ENCODE data around the gene CSF1R.

CSF1R gene

DNA sequence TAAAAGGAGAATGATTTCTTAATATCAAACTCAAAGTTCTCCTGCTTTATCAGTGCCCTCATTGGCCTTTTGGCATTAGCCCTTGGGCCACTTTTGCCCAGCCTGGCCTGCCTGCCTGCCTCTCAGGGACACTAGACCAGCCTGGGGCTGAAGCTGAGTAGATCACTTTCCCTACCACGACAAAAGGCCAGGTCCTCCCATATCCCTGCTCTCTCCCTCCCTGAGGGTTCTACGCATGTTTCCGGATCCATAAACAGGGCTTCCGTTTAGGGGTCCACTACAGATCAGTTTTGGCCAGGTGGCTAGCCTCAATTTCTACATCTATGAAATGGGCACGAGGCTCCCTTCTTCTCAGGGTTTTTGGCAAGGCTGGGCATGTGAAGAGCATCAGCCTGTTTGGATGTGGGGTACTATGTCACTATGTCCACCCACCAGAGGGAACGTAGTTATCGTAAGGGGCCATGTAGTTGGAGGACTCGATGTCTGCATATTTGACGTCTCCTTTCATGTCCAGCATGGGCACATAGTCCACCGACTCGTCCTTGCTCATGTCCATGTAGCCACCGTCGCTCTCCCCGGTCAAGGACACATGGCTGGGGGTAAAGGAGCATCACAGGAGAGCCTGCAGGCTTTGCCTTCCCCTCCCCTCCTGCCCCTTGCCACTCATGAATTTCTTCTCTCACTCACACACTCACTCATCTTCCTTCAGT is 35.2 kb upstream of the CSF1R start:
- Histone ChIP-seq H3K27ac (ENCODE audit: low read depth in 2 of 2, low read length in 2 of 2) (peak overlapping the region; percentile 47 to 49), H3K9me3 (ENCODE audit: control insufficient read depth in 2 of 2, low read length in 2 of 2) (no peaks in the 10 kb centered on the region), H3K9ac (ENCODE audit: low read depth in 1 of 2, low read length in 2 of 2) (no peak overlapping the region), H3K4me3 (ENCODE audit: low read length in 2 of 2) (no peak overlapping the region), H3K36me3 (ENCODE audit: control insufficient read depth in 2 of 2, insufficient read depth in 2 of 2, low read length in 2 of 2) (peaks cover 0 to 11% of the 10 kb centered on the region in 2 donors), H3K4me1 (ENCODE audit: control insufficient read depth in 2 of 2, insufficient read depth in 2 of 2, low read length in 2 of 2) (peaks cover 11 to 12% of the 10 kb centered on the region in 2 donors), H3K27me3 (ENCODE audit: control insufficient read depth in 2 of 2, insufficient read depth in 2 of 2, low read length in 2 of 2) (no peaks in the 10 kb centered on the region)

DNA sequence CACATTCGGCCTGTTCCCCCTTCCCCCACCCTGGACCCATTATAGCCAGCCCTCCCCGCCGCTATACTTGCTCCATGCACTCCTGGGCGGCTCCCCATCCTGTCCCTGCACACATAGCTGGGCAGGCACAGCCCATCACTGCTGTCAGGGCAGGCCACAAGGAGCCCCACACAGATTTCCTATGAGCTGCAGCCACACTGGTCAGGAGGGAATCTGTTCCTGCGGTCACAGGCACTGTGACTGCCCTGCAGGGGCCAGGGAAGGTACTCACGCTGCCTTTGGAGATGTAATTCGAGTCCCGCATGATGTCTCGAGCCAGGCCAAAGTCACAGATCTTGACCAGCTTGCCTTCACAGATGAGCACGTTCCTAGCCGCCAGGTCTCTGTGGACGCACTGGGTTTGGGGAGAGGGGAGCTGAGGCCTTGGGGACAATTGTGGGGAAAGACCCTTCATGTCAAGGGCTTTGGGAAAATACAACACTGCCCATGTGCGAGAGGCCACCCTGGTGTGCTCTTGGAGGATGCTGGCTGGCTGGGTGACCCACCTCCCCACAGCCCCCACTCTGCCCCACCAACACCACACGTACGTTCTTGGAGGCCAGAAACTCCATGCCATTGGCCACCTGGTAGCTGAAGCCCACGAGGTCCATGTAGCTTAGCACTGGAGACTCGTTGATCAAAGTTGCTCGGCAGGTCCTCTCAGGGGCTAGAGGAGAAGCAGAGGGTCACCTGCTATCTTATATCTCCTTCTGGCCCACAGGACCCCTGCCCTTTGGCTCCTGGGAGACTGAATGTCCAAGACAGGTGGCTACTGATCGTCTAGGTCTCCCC is 34.5 kb upstream of the CSF1R start:
- Histone ChIP-seq H3K9me3 (ENCODE audit: control insufficient read depth in 2 of 2, low read length in 2 of 2) (no peaks in the 10 kb centered on the region), H3K4me1 (ENCODE audit: control insufficient read depth in 2 of 2, insufficient read depth in 2 of 2, low read length in 2 of 2) (peaks cover 11 to 12% of the 10 kb centered on the region in 2 donors), H3K27me3 (ENCODE audit: control insufficient read depth in 2 of 2, insufficient read depth in 2 of 2, low read length in 2 of 2) (no peaks in the 10 kb centered on the region), H3K27ac (ENCODE audit: low read depth in 2 of 2, low read length in 2 of 2) (no peak overlapping the region), H3K9ac (ENCODE audit: low read depth in 1 of 2, low read length in 2 of 2) (no peak overlapping the region), H3K36me3 (ENCODE audit: control insufficient read depth in 2 of 2, insufficient read depth in 2 of 2, low read length in 2 of 2) (peaks cover 0 to 11% of the 10 kb centered on the region in 2 donors), H3K4me3 (ENCODE audit: low read length in 2 of 2) (no peak overlapping the region)

DNA sequence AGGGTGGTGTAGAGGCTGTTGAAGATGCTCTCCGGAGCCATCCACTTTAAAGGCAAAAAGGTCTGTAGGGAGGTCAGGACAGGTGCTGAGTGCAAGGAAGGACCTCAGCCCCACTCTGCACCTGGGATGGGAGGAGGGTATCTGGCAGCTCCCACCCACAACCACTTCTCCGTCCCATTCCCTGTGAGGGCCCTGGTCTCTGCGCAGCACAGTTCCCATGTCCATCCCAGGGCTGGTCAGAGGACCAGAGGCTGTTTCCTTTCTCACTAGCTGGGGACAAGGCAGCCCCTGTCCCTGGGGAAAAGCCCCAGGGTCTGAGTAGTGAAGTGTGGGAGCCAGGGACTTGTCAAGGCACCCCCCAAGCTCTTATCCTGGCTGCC is 33.7 kb upstream of the CSF1R start:
- H3K27ac ChIP-seq (ENCODE audit: low read depth in 2 of 2, low read length in 2 of 2): no peak overlapping the region
- peaks cover 11 to 12% of the 10 kb centered on the region in 2 donors for H3K4me1 ChIP-seq (ENCODE audit: control insufficient read depth in 2 of 2, insufficient read depth in 2 of 2, low read length in 2 of 2)
- no peak overlapping the region for H3K4me3 ChIP-seq (ENCODE audit: low read length in 2 of 2)
- H3K27me3 ChIP-seq (ENCODE audit: control insufficient read depth in 2 of 2, insufficient read depth in 2 of 2, low read length in 2 of 2): no peaks in the 10 kb centered on the region
- no peaks in the 10 kb centered on the region for H3K9me3 ChIP-seq (ENCODE audit: control insufficient read depth in 2 of 2, low read length in 2 of 2)
- H3K9ac ChIP-seq (ENCODE audit: low read depth in 1 of 2, low read length in 2 of 2): no peak overlapping the region
- H3K36me3 ChIP-seq (ENCODE audit: control insufficient read depth in 2 of 2, insufficient read depth in 2 of 2, low read length in 2 of 2): peaks cover 0 to 11% of the 10 kb centered on the region in 2 donors

GRCh38 chr5:150119421-150120061 is 33.2 kb upstream of the CSF1R start:
- Histone ChIP-seq H3K9ac (ENCODE audit: low read depth in 1 of 2, low read length in 2 of 2) (no peak overlapping the region), H3K4me1 (ENCODE audit: control insufficient read depth in 2 of 2, insufficient read depth in 2 of 2, low read length in 2 of 2) (peaks cover 11 to 12% of the 10 kb centered on the region in 2 donors), H3K27ac (ENCODE audit: low read depth in 2 of 2, low read length in 2 of 2) (no peak overlapping the region), H3K9me3 (ENCODE audit: control insufficient read depth in 2 of 2, low read length in 2 of 2) (no peaks in the 10 kb centered on the region), H3K36me3 (ENCODE audit: control insufficient read depth in 2 of 2, insufficient read depth in 2 of 2, low read length in 2 of 2) (peaks cover 0 to 11% of the 10 kb centered on the region in 2 donors), H3K4me3 (ENCODE audit: low read length in 2 of 2) (no peak overlapping the region), H3K27me3 (ENCODE audit: control insufficient read depth in 2 of 2, insufficient read depth in 2 of 2, low read length in 2 of 2) (no peaks in the 10 kb centered on the region)

DNA sequence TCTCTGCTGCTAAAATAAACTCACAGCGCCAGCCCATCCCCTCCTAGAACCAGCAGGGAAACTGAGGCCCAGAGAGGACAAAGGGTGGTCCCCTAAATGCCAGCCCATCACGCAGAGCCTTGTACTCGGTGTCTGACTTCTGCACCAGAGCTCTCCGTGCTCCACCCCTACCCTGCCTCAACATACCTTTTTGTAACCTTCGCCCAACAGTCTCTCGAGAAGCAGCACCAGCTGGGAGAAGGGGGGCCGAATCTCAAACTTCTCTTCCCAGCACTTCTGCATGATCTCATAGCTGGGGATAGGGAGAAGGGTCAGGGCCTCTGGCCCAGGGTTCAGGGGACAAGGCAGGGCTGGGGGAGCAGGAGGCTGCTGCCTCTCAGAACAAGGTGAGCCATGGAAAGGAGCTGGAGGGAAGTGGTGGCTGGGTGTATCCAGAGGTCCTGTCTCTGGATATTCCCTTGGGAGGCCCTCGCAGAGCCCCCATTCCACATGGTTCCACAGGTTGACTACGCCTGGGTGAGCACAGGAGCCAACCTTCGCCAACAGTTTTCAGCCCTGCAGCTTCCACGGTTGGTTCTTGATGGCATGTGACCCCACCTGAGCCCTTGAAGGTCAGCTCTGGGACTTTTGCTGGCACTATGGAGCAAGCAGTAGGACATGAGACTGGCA is 32.3 kb upstream of the CSF1R start:
- Histone ChIP-seq H3K4me1 (ENCODE audit: control insufficient read depth in 2 of 2, insufficient read depth in 2 of 2, low read length in 2 of 2) (peaks cover 11 to 12% of the 10 kb centered on the region in 2 donors), H3K9me3 (ENCODE audit: control insufficient read depth in 2 of 2, low read length in 2 of 2) (no peaks in the 10 kb centered on the region), H3K9ac (ENCODE audit: low read depth in 1 of 2, low read length in 2 of 2) (no peak overlapping the region), H3K4me3 (ENCODE audit: low read length in 2 of 2) (no peak overlapping the region), H3K27ac (ENCODE audit: low read depth in 2 of 2, low read length in 2 of 2) (no peak overlapping the region), H3K27me3 (ENCODE audit: control insufficient read depth in 2 of 2, insufficient read depth in 2 of 2, low read length in 2 of 2) (no peaks in the 10 kb centered on the region), H3K36me3 (ENCODE audit: control insufficient read depth in 2 of 2, insufficient read depth in 2 of 2, low read length in 2 of 2) (peaks cover 0 to 11% of the 10 kb centered on the region in 2 donors)

DNA sequence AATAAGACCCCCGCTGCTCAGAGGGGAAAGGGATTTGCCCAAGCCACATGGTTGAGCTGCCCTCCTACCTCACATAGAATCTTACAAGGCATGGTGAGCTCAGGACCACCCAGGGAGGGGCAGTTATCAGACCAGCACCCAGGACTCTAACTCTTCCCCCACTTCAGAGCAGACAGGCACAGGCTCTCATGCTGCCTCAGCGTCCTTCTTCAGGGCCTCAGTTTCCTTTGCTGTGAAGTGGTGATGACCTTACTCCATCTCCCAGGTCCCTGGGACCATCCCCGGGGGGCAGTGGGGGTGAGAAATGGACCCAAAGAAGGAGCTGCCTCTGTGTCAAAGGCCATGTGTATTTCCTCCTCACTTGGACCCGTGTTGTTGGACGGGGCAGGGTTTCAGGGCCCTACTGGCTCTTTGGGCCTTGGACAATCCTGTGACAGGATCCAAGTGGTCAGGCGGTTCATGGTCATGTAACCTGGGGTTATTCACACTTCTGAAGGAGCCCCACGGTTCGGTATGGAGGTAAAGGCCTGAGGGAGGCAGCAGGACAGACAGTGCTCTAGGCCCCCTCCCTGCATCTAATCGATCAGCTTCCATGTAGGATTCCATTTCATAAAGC is 31.7 kb upstream of the CSF1R start:
- H3K9me3 ChIP-seq (ENCODE audit: control insufficient read depth in 2 of 2, low read length in 2 of 2): no peaks in the 10 kb centered on the region
- H3K4me1 ChIP-seq (ENCODE audit: control insufficient read depth in 2 of 2, insufficient read depth in 2 of 2, low read length in 2 of 2): peaks cover 12 to 13% of the 10 kb centered on the region in 2 donors
- no peak overlapping the region for H3K4me3 ChIP-seq (ENCODE audit: low read length in 2 of 2)
- H3K9ac ChIP-seq (ENCODE audit: low read depth in 1 of 2, low read length in 2 of 2): no peak overlapping the region
- H3K27me3 ChIP-seq (ENCODE audit: control insufficient read depth in 2 of 2, insufficient read depth in 2 of 2, low read length in 2 of 2): no peaks in the 10 kb centered on the region
- peaks cover 0 to 10% of the 10 kb centered on the region in 2 donors for H3K36me3 ChIP-seq (ENCODE audit: control insufficient read depth in 2 of 2, insufficient read depth in 2 of 2, low read length in 2 of 2)
- no peak overlapping the region for H3K27ac ChIP-seq (ENCODE audit: low read depth in 2 of 2, low read length in 2 of 2)

GRCh38 chr5:150116667-150117400 is 30.5 kb upstream of the CSF1R start:
- Histone ChIP-seq H3K4me1 (ENCODE audit: control insufficient read depth in 2 of 2, insufficient read depth in 2 of 2, low read length in 2 of 2) (peaks cover 4 to 7% of the 10 kb centered on the region in 2 donors), H3K27me3 (ENCODE audit: control insufficient read depth in 2 of 2, insufficient read depth in 2 of 2, low read length in 2 of 2) (no peaks in the 10 kb centered on the region), H3K36me3 (ENCODE audit: control insufficient read depth in 2 of 2, insufficient read depth in 2 of 2, low read length in 2 of 2) (peaks cover 0 to 9% of the 10 kb centered on the region in 2 donors), H3K9me3 (ENCODE audit: control insufficient read depth in 2 of 2, low read length in 2 of 2) (no peaks in the 10 kb centered on the region), H3K9ac (ENCODE audit: low read depth in 1 of 2, low read length in 2 of 2) (no peak overlapping the region), H3K4me3 (ENCODE audit: low read length in 2 of 2) (no peak overlapping the region), H3K27ac (ENCODE audit: low read depth in 2 of 2, low read length in 2 of 2) (no peak overlapping the region)

DNA sequence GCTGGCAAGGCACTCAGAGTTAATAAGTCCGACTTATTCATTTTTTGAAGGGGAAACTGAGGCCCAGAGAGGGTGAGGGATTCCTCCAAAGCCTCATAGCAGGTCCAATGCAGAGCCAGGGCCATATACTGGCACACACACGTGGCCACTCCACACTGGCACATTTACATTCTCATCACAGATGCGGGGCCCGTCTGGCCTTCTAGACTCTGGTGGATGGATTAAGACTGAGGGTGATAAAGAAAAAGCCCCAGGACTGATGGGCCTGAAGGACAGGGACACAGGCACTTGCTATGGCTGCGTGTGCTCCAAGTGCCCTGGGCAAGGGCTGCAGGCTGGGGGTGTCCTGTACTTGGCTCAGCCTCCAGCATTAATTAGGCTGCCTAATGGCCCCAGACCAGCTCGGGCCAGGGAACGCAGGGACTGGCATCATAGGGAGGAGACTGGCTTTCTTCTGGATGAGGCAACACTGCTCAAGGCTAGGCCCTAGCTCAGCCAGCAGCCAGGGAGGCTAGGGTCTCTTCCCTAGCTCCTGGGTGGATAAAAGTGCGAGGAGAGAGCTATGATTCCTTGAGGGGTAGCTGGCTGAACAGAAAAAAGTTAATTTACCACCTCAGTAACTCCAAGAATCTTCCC is 28.5 kb upstream of the CSF1R start:
- H3K36me3 ChIP-seq (ENCODE audit: control insufficient read depth in 2 of 2, insufficient read depth in 2 of 2, low read length in 2 of 2): peaks cover 0 to 3% of the 10 kb centered on the region in 2 donors

More for the DNA sequence above, 28.5 kb upstream of the CSF1R start:
- H3K27ac ChIP-seq (ENCODE audit: low read depth in 2 of 2, low read length in 2 of 2): no peak overlapping the region
- H3K4me1 ChIP-seq (ENCODE audit: control insufficient read depth in 2 of 2, insufficient read depth in 2 of 2, low read length in 2 of 2): peaks cover 0 to 3% of the 10 kb centered on the region in 2 donors
- H3K4me3 ChIP-seq (ENCODE audit: low read length in 2 of 2): no peak overlapping the region
- H3K27me3 ChIP-seq (ENCODE audit: control insufficient read depth in 2 of 2, insufficient read depth in 2 of 2, low read length in 2 of 2): no peaks in the 10 kb centered on the region
- H3K9me3 ChIP-seq (ENCODE audit: control insufficient read depth in 2 of 2, low read length in 2 of 2): no peaks in the 10 kb centered on the region
- H3K9ac ChIP-seq (ENCODE audit: low read depth in 1 of 2, low read length in 2 of 2): no peak overlapping the region

All from mucosa of rectum (tissue), 2 donors.